GM19324 (cell line): Measurements from ENCODE around the gene SP9.
"Not testable (repeated sequence)": the region's sequence is repeated elsewhere in the genome, so short reads cannot be mapped to it uniquely, and the experiment has no call there.

Source experiments
- ATAC-seq: cut with Tn5 transposase; IDR thresholded peaks from one replicate; pipeline ENCODE4 v1.9.1; 2021; ENCODE audit warnings: mild to moderate bottlenecking, moderate library complexity; ENCODE audit not compliant: unreplicated experiment, low FRiP score

The SP9 gene

DNA sequence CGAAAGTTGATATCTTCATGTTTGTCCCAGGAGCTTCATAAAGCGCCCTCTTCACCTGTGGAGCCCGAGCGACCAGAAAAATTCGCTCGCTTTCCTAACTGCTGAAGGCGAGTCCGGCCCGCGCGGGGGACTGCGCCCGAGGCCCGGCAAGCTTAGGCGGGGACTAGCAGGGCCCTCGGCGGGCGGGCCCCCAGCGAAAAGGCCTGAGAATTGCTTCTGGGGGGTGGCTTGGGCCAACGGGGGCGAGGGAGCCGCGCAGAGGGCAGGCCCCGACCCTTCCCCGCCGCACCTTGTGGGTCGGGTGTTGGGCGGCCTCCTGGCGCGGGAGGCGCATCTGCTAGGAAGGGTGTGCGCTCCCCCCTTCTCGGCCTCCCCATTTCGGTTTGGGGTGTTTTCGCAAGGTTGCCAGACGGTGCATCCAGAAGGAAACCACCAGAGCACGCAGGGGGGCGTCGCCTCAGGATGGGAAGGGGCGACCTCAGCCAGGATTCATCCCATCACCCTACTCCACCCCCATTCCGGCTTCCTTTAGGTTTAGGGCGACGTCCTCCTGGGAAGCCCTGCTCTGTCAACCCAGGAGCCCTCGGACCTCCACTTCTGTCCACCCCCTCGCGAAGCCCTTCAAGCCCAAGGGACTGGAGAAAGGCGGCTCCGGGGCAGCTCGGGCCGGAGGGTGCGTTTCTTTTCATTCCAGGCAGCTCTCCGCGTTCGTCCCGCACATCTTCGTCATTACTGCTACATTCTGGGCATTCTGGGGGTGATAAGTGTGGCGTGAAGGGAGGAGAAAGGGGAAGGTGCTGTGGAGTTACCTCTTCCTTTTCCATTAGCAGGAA, 9.1 kb downstream of the SP9 start:
- ATAC-seq, result no peak

DNA sequence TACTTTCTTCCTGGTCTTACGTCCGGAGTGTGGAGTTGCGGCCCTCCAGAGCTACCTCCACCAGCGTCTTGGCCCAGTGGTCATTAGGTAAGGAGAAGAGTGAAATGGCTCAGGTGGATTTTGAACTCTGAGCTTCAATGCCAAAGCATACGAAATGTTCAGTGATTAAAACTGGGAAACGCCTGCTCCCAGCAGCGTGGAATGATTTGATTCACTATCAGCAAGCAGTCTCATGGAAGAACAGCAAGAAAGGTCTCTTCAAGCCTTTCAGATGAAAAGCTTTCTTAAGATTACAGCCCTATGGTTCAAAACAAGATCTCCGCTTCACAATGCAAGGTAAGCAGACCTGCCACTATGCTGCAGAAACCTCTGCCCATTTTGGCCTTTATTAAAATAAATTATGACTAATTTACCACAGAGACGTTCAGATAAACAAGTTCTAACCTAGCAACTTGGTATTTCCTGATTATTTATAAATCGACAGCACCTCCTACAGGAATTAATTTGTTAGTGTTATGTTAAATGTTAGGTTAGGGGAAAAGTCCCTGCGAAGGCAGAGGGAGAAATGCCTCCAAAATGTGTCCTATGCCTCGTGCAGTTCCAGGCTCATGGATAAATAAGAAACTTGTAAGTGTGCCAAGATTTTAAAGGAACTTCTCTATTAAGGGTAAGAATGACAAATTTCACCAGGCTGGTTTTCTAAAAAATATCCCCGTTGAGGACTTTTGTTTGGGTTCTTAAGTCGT, 10.1 kb downstream of the SP9 start:
- ATAC-seq, result no peak

GRCh38 chr2:174350018-174350417, 15.3 kb downstream of the SP9 start:
- ATAC-seq, result no peak

DNA sequence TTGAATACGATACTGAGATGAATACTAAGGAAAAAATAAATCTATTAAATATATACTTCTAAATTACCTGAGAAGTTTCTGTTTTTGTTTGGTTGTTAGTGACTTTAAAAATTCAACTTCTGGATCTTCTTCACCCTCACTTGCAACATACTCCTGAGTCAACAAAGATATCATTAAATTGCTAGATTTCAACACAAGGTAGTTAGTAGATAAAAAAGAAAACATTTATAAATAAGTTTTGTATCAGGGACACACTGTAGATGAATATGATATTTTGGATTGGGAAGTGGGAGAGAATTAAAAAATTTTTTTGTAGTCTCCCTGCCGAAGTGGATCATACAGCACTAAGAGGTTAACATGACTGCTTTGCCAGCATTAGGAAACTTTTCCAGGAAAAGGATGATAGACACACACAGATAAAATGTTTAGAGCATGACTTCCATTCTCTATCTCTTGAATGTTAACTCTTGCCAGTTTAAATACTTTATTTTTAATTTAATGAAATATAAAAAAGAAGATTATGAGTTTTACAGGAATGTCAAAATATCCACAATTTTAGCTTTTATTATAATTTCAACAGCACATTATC, 15.9 kb downstream of the SP9 start:
- ATAC-seq, result no peak

GRCh38 chr2:174353004-174353403, 18.2 kb downstream of the SP9 start:
- ATAC-seq, result no peak

- no peak for ATAC-seq
Observed at GRCh38 chr2:174356347-174356746, 21.6 kb downstream of the SP9 start.

GRCh38 chr2:174359663-174360062, 24.9 kb downstream of the SP9 start:
- ATAC-seq, result not testable (repeated sequence)

DNA sequence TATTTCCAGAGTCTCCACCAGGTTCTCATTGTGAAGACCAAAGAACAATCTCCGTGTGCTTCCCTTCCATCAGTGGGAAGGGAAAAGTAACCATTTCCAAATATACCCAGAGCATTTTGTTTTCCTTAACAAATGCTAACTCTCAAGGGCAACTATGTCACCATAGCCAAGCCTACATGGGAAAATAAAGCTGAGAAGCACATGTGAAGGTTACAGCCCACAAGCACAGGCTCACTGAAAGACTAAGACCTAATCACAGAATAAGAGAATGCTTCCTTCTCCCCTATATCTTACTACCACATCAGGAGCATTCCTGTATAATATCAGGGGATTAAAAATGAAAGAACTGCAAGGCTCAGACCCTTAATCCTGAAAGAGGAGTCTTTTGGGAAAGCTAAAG, 28.2 kb downstream of the SP9 start:
- ATAC-seq, result no peak

DNA sequence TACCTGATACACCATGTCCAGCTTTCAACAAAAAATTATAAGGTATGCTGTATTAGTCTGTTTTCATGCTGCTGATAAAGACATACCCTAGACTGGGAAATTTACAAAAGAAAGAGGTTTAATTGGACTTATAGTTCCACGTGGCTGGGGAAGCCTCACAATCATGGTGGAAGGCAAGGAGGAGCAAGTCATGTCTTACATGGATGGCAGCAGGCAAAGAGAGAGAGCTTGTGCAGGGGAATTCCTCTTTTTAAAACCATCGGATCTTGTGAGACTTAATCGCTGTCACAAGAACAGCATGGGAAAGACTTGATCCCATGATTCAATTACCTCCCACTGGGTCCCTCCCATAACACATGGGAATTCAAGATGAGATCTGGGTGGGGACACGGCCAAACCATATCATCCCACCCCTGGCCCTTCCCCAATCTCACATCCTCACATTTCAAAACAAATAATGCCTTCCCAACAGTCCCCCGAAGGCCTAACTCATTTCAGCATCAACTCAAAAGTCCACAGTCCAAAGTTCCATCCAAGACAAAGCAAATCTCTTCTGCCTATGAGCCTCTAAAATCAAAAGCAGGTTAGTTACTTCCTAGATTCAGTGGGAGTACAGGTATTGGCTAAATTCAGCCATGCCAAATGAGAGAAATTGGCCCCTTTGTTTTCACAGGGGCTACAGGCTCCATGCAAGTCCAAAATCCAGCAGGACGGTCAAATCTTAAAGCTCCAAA, 28.9 kb downstream of the SP9 start:
- not testable (repeated sequence) for ATAC-seq

DNA sequence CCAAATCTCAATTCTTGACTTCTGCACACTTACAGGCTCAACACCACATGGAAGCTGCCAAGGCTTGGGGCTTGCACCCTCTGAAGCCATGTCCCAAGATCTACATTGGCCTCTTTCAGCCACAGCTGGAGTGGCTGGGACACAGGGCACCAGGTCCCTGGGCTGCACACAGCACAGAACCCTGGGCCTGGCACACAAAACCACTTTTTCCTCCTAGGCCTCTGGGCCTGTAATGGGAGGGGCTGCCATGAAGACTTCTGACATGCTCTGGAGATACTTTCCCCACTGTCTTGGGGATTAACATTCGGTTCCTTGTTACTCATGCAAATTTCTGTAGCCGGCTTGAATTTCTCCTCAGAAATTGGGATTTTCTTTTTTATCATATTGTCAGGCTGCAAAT, 29.9 kb downstream of the SP9 start:
- ATAC-seq, result no peak

DNA sequence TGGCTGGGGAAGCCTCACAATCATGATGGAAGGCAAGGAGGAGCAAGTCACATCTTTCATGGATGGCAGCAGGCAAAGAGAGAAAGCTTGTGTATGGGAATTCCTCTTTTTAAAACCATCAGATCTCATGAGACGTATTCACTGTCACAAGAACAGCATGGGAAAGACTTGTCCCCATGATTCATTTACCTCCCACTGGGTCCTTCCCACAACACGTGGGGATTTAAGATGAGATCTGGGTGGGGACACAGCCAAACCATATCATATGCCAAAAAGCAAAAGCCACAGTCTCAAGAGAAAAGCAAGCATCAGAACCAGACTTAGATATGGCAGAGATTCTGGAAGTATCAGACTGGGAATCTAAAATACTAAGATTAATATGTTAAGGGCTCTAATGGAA, 30.8 kb downstream of the SP9 start:
- ATAC-seq, result no peak

DNA sequence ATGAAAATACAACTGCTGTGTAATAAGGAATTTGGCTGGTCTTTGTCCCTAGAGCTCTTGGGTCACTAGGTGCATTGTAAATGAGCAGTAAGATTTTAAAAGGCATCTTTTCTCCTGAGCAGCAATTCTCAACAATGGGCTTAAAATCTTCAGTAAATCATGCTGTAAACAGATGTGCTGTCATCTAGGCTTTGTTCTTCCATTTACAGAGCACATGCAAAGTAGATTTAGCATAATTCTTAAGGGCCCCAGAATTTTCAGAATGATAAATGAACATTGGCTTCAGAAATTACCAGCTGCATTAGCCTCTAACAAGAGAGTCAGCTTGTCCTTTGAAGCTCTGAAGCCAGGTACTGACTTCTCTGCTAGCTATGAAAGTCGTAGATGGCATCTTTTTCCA, 33.9 kb downstream of the SP9 start:
- no peak for ATAC-seq

GRCh38 chr2:174376967-174377366, 42.2 kb downstream of the SP9 start:
- no peak for ATAC-seq

GRCh38 chr2:174383796-174384195, 49.0 kb downstream of the SP9 start:
- no peak for ATAC-seq

- no peak for ATAC-seq
Observed at GRCh38 chr2:174385201-174385600, 50.4 kb downstream of the SP9 start.
